Stomach (tissue), 4 donors: ENCODE data around the gene CCDC32.

ENCODE experiments used
- CTCF ChIP-seq, 7 experiments: fragments of 450-650 bp in 4 of 7; fragments of 200-600 bp in 3 of 7; sonication (generic) in 3 of 7; IDR thresholded peaks; one replicate each; pipeline ENCODE4 v1.5.1; 2016 to 2019; ENCODE audit warnings: antibody characterized with exemption in 7 of 7, control low read depth in 2 of 7, mild to moderate bottlenecking in 1 of 7
- EP300 ChIP-seq: sonication (generic); formaldehyde crosslinking; IDR thresholded peaks from one replicate; pipeline ENCODE4 v1.6.1; 2017; ENCODE audit warnings: antibody characterized with exemption
- POLR2A ChIP-seq, 4 donors: fragments of 450-650 bp; IDR thresholded peaks; one replicate each; pipeline ENCODE4 v1.6.1; 2016; ENCODE audit warnings: antibody characterized with exemption in 4 of 4, control low read depth in 2 of 4, mild to moderate bottlenecking in 1 of 4, moderate library complexity in 1 of 4

DNA sequence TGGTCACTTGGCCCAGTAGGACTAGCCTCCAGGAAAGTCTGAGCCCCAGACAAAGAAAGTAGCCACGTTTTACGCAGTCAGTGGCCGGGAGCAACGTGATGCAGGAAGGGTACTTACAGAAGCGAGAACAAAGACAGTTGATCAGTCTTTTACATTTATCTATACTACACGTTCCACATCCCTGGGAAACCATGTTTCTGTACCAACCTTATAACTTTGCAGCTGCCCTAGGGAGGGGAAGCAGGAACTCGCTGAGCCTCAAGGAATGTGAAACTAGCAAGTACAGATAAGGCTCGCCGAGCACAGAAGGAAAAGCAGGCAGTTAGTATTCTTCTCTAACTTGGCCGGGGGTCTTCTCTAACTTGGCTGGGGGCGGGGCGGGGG lies 25.8 kb upstream of the CCDC32 start:
- TF ChIP-seq CTCF (IDR thresholded peaks at IDR 0.05) (no peak), EP300 (no peak), POLR2A (IDR thresholded peaks at IDR 0.05) (no peak)
